Ramos (cell line): ENCODE data around the gene ACSL4.
"Not testable (repeated sequence)": the region's sequence is repeated elsewhere in the genome, so short reads cannot be mapped to it uniquely, and the experiment has no call there.

ENCODE experiments used
- in situ Hi-C: fragments of 300-500 bp; cut with MboI; formaldehyde crosslinking; loops from one replicate; pipeline ENCODE4 v1.14.3; 2022; ENCODE audit warnings: low sequenced_read_pairs; ENCODE audit not compliant: unreplicated experiment

ACSL4 gene

DNA sequence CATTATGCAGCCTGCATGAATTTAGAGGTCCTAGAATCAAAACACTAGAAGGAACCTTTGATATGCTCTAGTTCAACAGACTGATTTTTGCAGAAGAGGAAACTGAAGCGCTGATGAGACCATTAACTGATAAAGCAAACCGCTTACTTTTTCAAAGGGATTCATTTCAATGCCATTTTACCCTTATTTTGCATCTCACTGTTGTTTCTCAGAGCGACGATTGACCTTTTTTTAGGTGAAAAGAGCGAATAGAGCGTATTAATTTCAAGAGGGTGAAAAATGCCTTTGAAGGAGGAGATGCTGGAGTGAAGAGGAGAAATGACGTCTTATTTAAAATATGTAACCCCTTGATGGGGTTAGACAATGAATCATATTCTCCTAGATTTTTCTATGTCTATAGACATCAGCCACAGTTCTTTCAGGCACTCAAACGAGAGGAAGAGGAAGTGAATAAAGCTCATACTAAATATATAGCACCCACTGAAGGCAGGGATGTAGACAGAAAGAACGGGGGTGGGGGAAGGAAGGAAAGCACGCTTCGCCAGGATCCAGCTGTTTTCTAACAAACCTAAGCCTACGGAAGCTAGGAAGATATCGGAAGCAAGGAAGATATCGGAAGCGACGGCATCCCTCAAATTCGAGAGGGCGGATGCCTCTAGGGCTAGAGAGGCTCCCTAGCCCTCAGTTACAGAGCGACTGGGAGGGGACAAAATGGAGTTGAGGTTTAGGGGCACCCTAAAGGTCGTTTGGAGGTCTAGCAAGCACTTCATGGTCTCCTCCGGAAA lies 848 bp downstream of the ACSL4 start:
- in situ Hi-C loops = no loop called here

DNA sequence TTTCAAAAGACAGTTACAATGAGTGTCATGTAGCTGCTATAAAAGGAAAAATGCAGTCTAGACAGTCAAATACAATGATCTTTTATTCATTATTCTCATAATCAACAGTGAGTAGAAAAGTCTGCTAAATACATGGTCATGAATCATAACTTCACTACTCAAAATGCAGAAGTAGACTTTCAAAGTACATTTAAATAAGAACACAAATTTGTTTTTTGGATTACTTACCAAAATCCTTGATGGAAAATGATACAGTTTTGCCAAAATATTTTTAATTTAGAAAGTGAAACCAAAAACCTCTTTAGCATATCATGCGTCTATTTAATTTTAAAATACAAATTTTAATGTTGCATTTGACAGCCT lies 4.9 kb downstream of the ACSL4 start:
- in situ Hi-C loops = no loop called here

DNA sequence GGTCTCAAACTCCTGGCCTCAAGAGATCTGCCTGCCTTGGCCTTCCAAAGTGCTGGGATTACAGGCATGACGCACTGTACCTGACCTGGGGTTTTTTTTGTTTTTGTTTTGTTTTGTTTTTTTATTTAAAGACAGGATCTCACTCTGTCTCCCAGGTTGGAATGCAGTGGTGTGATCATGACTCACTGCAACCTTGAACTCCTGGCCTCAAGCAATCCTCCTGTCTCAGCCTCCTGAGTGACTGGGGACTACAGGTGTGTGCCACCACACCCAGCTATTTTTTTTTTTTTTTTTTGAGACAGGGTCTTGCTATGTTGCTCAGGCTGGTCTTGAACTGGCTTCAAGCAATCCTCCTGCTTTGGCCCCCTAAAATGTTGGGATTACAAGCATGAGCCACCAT lies 8.1 kb downstream of the ACSL4 start:
- in situ Hi-C loops = not testable (repeated sequence)

DNA sequence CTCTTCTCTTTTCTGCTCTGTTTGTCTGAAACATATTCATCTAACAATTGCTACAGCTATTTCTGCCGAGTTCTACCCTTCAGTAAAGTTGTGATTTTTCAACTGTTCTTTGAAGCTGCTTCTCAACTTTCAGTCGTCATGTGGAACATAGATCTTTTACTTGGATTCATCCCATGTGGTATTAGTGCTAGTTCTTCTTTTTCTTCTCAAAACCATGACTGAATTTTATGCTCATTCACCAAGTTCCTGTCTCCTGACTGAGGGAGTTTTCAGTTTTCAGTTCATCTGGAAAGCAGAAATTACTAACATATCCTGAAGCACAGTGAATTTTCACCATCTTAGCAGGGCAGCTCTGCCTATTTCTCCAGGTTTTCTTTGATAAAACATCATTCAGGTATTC lies 12.1 kb downstream of the ACSL4 start:
- in situ Hi-C loops = no loop called here

DNA sequence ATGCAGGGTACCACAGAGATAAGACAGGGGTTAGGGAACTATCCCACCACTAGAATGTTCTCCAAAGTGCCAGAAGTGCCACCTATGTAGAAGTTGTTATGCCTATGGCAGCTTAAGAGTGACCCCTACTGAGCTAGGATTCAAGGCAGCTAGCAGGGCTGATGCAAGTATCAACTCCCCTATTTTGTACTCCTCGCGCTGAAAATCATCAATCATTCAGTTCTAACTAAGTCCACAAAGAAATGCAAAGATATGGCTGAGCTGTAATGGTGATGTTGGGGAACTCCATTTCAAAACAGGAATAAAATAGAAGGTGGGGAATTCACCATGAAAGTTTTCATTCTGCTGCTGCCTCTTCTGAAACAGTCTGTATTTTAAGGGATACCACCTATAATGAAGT lies 13.8 kb downstream of the ACSL4 start:
- in situ Hi-C loops = no loop called here

DNA sequence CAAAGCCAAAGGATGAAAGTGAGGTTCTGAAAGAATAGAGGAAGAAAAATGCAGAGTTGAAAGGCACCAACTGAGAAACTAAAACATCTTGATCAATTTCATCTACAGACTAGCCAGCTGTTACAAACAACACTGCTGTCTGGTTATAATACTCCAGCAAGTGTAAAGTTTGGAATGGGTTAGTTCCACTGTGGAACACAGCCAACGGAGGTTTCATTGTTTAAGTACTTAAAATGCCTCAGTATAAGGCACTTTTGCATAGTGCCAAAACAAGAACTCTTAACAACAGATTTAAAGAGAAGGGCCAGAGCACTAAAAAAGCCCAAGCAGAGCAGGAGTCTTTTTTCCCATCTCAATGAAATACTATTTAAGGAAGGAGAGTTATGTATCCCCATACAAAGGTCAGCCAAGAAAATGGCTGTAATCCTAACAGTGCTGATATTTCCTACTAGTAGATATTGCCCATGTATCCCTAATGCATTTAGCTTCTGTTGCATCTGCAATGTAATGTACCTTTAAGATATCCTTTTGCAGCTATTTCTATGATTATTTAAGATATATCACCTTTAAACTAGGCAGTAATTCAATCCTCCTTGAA lies 16.5 kb downstream of the ACSL4 start:
- in situ Hi-C loops = no loop called here

DNA sequence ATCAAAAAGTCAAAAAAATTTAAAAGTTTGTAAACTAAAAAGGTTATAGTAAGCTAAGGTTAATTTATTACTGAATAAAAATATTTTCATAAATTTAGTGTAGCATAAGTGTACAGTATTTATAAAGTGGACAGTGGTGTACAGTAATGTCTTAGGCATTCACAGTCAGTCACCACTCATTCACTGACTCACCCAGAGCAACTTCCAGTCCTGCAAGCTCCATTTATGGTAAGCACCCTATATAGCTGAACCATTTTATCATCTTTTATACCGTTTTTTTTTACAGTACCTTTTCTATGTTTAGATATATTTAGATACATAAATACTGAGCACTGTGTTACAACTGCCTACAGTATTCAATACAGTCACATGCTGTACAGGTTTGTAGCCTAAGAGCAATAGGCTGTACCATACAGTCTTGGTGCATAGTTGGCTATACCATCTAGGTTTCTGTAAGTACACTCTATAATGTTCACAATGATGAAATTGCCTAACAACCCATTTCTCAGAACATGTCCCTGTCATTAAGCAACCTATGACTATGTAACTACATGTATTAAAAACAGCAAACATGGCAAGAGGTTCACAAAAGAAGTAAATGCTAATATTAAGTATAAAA lies 18.6 kb downstream of the ACSL4 start:
- in situ Hi-C loops = no loop called here

DNA sequence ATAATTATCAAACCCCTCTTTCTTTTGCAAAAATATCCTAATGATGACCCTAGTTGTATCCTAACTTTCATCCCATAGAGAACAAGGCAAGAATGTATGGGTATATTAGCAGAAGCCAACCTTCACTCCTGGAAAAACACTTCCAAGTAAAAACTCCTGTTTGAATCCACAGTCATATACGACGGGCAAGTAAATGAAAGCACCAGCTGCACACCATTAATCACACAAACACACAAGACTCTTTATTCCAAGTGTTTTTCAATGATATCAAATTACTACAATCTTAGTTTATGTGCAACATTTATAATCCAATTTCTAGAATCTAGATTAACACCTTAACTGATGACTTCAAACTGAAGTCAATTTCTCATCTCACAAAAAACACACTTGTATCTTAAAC lies 22.9 kb downstream of the ACSL4 start:
- in situ Hi-C loops = no loop called here

DNA sequence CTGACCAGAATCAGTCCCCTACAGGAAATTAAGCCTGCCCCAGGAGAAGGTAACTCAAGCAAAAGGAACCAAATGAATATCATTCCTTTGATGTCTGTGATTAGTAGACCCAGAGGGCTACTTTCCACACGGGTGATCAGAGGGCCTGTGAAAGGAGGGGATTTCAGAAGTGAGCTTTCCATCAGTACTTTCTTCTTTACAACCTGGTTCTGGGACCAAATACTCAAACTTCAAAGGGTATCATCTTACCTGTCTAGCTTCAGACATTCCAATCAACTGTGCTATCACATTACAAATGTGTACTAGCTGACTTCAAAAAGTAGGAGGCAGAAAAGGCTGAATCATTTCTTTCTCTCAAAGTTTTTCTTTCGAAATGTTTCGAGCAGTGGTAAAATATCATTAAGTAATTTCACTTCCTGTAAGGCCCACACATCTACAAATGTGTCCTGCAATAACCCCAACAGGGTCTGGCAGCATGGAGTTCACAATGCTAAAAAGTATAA lies 23.9 kb downstream of the ACSL4 start:
- in situ Hi-C loops = no loop called here

DNA sequence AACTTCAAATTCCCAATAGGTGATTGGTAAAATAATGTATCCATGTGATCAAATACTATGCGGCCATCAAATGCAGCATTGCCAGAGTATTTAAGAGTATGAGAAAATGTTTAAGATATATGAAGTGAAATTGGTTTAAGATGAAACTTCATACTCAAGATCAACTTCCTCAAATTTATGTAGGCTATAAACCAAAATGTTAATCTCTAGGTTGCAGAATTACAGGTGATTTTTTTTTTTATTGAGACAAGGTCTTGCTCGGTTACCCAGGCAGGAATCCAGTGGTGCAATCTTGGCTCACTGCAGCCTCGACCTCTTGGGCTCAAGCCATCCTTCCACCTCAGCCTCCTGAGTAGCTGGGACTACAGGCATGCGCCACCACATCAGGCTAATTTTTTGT lies 25.3 kb downstream of the ACSL4 start:
- in situ Hi-C loops = no loop called here

DNA sequence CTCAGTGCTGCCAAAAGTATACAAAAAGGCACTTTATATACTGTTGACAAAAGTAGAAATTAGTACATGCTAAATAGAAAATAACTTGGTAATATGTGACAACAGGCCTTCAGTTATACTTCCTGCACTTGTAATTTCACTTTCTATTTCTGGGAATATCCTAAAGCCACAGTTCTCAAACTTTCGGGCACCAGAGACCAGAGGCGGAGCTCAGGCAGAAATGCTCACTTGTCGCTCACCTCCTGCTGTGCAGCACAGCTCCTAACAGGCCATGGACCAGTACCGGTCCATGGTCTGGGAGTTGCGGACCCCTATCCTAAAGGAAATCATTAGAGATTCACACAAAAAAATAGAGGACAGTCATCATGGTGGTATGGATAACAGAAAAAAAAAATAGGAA lies 25.7 kb downstream of the ACSL4 start:
- in situ Hi-C loops = no loop called here

DNA sequence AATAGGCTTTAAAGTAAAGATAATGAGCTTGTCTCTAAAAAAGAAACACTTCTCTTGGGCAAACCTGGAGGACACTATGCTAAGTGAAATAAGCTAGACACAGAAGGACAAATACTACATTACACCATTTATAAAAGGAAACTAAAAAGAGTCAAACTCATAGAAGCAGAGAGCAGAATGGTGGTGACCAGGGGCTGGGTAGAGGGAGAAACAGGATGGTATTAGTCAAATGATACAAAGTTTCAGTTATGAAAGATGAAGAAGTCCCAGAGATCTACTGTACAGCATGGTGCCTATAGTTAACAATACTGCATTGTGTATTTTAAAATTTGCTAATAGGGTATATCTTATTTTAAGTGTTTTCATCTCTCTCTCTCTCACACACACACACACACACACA lies 28.5 kb downstream of the ACSL4 start:
- in situ Hi-C loops = no loop called here

DNA sequence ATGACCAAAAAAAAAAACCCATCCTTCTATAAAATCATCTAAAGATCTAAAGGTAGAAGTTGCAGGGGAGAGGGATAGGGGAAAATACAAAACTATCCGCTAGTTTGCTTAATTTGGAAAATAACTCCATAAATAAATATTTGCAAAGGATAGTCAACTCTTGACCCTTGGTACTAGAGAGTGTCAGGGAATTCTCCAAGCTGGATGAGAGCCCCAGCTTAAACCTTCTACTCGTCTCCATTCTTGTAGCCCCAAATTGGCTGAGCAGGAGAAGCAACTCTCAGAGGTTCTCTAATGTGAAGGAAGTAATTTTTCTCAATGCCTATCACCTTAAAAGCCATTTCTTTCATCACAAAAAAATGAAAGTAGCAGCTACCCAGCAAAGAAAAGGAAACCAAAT lies 35.2 kb downstream of the ACSL4 start:
- in situ Hi-C loops = no loop called here

DNA sequence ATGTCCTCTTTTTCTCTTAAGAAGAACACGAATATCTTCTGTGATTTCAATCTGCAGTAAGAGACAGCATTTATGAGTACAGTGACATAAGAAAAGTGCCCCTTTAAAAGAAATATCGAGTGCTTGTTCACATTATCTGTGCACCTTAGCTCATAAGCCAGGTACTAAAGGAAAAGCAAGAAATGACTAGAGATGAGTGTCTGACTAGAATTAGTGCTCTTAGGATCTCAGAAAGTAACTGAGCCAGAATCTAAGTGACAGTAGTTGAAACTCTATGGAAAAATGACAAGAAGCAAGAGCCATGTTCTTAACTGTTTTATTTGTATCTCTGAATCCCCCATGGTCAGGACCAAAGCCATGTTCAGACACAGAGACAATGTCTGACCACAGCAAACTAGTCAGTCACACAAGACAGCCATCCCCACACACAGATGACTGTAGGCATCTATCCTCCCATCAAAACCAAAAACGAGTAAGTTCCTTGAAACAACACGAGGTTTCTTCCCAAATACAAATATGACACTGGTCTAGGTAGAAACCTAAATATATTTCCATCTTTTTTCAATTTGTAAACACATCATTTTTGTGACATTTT lies 36.8 kb downstream of the ACSL4 start:
- in situ Hi-C loops = no loop called here

DNA sequence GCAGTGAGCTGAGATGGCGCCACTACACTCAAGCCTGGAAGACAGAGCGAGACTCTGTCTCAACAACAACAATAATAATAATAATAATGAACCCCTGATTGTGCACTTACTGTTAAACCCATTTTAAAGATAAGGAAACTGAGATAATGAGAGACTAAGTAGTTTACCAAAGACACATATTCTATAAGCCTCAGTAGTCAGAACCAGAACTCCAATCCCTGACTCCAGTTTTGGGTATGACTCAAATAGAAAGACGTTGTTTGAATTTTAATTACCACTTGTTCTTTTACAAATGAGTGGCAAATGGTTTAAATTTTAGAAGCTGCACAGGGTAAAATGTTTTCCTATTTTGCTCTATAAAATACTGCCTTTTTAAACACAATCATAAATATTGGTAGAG lies 37.4 kb downstream of the ACSL4 start:
- in situ Hi-C loops = no loop called here

DNA sequence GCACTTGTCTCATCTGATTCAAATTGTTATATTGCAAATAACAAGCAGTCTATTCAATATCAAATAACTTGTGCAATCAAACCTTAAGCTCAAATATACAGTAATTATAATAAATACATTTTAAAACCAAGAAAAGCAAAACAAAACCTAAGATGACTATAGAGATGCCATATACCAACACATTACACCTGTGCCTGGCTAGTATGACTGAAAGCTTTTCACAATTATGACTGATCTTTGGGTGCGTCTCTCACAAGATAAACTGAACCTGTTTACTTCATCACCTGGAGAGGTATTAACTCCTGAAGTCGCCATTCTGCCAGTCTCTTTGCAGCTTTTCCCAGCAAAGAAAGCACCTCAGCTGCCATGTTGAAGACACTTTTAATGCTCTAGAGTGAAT lies 41.3 kb downstream of the ACSL4 start:
- in situ Hi-C loops = no loop called here

DNA sequence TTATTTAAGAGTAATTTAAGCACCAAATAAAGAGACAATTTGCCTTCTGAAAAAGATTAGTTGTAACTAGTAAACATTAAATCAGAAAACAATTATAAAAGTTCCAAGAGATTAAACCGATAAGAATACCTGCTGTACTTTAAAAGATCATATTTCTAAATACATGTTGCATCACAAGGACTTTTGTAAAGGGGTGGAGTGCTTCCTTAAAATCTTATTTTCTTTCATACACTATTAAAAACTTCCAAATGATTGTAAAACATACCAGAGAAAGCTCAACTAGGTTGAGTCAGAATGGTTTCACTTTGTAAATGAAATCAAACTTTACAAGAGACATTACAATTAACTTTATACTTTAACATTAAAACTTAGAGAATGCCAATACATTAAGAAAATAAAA lies 41.8 kb downstream of the ACSL4 start:
- in situ Hi-C loops = no loop called here

DNA sequence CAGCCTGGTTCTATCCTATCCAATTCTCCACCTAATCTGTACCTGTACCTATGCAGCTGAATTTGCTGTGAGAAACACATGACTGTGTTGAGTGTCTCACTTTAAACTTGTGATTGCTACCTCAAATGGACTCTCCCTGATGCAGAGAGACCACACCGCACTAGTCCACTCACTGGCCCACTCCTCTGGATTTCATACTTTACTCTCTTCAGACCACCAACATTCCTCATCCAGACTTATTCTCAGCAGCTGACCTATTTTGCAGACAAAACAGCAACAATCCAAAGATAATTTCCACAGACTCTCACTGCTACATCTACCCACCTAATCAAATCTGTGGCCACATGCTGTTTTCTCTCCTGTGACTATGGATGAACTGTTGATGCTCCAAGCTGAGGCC lies 45.2 kb downstream of the ACSL4 start:
- in situ Hi-C loops = no loop called here

DNA sequence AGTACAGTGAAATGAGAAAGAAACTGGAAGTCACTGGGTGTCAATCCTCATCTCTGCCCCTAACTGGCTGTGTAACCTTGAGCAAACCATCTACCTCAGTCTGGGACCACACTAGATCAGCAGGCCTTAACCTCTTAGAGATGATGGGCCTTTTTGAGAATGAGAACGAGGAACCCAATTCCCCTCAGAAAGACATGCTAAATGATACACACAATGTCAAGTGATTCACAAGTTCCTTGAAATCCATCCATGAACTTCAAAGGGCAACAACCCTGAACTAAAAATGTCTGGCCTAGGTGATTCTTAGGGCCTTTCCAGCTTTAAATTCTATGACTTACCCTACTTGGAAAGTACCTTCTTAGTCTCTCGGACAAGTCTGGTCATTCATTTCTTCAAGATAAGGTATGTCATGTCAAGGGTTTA lies 47.4 kb downstream of the ACSL4 start:
- in situ Hi-C loops = no loop called here

DNA sequence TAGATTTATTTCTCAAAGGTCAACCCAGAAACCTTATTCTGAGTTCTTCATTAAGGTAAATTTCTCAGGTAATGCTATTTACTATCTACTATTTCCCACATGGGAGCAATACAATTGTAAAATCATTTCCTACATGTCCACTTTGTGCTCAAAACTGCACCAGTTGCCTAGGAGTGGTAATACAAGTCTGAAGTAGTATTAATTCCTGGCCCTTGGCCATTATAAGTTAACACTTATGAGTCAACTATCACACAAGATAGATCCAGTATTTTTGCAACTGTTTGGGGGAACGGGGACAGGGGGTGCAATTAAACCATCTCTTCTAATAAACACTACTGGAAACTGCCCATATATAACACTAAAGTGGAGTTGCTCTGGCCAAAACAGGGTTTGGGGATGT lies 48.9 kb downstream of the ACSL4 start:
- in situ Hi-C loops = no loop called here

DNA sequence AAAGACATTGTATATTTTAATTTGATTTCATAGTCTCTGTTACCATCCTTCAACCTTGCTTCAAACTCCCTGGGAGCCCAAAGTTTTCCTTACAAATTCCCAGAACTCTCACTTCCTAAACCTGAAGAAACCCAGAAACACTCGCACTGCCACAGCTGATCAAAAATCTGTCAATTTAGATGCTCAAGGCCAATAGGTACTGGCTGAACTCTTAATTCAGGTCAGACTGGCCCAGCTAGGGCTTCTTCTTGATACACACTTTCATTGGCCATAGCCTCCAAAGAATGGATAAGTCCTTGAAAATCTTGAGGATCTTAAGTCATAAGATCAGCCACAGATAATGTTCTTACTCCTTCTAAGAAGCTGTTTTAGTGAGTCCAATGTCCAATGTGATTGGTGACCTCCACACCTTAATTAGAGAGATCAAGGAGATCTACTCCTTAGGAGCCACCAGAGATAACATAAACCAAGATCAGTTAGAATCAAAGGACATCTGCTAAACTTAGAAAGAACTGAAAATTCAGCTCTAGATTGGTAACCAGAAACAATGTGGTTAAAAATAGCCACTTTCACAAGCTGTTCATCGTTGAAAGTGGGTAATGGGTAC lies 51.5 kb downstream of the ACSL4 start:
- in situ Hi-C loops = no loop called here
